T-helper 22 cell (primary cell): ENCODE measurements around the gene LHX3.

Source experiments
- DNase-seq: peaks from one replicate; pipeline ENCODE4 v3.0.0-alpha.2; 2020; ENCODE audit warnings: low read depth

LHX3 gene

DNA sequence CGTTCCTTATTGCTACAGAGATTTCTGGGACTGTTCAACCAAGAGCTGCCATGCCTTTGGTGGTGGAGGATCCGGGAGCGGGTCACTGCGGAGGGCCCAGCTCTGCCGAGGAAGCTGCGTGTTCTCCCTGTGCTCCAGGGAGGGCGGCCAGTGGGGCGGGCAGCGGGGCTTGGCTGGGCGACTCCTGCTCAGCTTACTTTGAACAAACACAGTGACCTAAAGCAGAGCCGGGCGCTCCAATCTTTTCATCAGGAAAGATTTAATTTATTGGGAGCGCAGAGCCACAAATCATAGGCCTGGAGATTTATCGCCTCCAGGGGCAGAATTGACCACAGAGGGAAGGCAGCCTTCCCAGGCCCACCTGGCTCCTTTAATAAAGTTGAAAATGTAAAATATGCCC is 27.7 kb downstream of the LHX3 start:
- DNase-seq, result no peak

DNA sequence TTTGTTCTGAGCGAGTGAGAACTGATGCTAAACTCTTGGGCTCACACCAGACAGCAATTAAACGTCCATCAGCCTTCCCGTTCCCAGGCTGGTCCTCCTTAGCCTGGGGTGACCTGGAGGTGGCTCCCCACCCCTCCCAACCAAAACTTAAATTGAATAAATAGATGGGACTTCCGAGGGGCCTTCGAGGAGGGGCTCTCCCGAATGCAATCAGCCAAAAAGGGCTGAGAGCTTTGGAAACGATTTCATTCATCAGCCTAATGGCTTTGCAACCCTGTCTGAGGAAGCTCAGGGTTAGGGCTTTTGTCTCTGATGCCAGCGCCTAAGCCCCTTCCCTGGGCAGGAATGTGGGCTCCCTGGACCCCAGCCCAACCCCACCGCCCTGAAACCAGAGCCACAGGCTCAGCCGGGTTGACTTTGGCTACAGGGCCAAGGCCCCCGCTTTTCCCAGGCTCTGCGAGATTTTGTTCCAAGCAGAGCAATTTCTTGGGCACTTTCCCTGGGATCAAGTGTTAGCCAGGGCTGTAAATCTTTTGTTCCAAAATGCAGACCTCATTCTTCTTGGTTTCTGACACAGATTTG is 29.2 kb downstream of the LHX3 start:
- no peak for DNase-seq

DNA sequence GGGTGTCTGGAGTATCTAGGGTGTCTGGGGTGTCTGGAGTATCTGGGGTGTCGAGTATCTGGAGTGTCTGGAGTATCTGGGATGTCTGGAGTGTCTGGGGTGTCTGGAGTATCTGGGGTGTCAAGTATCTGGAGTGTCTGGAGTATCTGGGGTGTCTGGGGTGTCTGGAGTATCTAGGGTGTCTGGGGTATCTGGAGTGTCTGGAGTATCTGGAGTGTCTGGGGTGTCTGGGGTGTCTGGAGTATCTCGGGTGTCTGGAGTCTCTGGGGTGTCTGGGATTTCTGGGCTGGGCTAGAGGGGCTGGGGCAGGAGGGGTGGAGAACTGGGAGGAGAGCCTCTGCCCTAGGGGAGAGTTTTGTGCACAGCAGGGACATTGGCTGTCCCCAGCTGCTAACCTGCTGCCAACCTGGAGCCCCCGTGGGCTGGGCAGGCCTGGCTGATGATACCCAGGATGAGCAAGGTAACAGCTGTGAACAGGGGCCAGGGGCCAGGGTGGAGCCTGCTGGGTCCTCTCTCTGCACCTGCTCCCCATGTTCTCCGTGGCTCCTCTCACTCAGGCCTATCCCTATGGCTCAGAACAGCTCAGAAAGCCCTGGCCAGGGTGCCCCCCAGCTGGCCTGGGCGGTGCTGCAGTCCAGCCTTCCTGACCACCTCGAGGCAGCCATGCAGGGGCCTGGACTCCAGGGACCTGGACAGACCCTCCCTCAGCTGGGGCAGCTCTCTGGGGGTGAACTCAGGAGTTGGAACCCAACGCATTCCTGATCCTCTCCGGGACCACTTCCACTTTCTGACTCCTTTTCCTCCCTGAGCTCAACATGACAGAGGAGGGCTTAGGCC is 29.9 kb downstream of the LHX3 start:
- DNase-seq, result no peak

DNA sequence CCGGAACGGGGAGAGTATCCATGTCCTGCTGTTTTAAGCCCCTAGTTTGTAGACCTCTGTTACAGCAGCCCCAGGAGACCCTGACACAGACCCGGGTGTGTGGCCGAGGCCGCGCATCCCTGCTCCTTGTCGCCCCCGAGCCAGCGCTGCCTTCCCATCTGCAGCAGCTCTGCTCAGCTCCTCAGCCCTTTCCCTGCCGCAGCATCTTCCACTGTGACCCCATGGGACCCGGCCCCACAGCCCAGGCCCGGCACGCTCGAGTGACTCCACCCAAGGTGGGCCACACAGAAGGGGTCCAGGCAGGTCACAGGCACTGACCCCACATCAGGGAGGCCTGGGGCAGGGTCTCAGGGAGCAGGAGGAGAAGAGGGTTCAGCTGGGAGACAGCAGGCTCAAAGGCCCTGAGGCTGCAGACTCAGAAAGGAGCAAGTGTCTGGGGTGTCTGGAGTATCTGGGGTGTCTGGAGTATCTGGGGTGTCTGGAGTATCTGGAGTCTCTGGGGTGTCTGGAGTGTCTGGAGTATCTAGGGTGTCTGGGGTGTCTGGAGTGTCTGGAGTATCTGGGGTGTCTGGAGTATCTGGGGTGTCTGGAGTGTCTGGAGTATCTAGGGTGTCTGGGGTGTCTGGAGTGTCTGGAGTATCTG is 31.2 kb downstream of the LHX3 start:
- no peak for DNase-seq

DNA sequence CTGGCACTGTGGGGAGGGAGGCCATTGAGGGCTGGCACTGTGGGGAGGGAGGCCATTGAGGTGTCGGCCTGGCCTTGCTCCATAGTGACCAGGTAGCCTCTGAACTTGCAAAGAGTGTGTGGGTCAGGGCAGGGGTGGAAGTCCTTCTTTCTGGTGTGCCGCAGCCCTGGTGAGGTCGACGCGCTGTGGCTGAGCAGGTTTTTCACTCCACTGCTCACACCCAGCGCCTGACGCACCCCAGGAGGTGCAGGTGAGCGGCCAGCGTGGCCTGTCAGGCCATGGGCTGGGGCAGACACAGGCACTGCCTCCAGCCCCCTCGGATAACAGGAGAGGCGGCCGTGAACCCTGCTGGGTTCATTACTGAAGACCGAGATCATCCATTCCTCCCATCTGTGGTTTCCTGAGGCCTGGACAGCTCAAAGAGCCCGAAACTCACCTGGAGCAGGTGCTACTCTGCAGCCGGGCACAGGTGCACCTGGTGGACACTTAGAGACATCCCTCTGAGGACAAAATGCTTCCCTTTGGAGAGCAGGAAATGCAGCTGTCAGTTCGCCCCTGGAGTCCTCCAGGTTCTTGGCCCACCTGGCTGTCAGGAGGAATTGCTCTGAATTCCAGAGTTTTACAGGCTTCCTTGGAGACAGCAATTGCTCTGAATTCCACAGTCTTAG is 32.4 kb downstream of the LHX3 start:
- DNase-seq, result no peak

DNA sequence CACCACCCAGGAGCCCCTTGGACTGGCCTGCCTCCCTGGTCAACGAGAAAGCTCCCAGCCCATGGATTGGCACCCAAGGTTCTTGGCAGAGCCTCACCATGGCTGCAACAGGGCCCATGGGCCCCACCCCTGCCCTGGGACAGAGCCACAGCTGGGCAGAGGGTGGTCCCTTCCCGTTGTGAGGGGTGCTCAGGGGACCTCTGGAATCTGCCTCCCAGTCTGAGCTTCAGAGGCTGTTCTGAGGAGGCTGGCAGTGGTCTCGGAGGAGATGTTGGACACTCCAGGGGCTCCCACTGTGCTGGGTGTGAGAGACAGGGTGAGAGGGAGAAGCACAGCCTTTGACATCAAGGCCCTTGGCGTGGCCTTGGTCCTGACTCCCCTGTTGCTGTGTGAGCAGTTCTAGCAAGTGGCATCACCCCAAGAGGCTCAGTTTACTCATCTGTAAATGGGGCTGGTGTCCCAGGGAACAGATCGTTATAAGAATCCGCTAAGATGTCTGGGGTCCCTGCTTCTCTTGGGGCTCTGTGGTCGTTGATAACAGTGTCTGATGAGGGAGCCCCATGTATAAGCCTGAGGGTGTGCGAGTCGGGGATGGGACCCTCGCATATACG is 33.0 kb downstream of the LHX3 start:
- no peak for DNase-seq

DNA sequence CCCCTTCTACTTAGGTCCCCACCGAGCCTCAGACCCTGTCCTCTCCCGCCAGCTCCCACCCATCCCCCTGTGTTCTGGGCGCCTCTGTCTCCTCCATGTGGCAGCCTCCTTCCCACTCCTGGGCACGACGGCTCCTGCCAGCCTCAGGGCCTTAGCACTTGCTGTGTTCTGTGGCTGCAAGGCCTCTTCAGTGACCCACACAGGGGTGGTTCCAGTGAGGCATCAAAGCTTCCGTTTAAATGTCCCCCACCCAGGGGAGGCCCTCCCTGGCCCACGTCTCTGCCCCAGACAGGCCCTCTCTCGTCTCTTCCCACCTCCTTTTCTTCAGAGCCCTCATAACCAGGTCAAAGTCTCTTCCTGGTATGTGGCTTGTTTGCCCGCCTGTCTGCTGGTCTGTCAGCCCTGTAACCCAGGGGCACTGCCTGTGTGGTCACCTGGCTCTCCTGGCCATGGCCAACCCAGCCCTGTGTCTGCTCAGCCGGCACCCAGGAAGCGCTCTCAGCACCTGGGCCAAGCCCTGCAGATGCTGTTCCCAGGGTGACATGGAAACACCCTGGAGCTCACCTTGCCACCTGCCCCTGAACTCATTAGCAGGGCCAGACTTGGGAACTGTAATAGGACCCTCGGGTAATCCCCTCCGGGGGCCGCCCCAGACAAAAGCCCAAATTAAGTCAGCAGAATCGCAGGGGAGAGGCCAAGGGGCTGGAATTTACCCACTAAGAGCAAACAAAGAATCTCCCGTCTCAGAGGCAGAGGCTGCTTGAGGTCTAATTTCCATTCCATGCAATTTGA is 33.7 kb downstream of the LHX3 start:
- no peak for DNase-seq

DNA sequence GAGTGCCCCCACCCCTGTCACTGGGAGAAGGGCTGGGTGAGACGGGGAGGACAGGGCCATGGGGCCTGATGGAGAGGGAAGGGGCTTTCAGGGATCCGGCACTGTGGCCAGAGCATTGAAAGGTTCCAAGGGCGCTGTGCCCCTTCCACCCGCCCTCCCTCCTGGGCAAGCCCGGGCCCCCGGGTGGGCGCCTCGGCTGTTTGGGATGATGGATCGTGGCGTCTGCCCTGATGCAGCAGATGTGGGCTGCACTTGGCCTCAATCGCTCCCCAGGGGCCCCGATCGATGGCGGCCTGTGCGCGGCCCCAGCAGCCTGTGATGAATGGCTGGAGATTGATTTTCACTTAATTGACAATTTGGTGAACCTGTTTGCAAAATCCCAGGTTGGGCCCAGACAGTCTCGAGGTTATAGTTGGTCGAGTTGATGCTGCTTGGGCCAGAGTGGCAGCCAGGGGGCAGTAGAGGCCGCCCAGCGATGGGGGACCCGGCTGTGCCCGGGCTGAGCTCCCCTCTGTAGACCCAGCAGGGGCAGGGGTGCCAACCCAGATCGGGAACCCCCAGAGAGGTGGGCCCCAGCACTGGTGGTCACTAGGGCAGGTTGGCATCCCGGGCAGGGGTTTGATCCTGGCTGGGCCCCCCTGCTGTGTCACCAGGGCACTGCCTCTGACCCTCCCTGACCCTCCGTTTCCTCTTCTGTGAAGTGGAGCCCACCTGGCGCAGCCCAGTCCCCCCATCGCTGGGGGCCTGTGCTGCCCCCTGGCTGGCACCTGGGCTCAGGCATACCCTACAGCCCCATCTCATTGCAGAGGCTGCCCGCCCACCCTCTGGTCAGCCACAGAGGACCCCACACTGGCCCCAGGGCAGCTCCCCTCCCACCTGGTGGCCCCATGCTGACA is 34.7 kb downstream of the LHX3 start:
- no peak for DNase-seq

DNA sequence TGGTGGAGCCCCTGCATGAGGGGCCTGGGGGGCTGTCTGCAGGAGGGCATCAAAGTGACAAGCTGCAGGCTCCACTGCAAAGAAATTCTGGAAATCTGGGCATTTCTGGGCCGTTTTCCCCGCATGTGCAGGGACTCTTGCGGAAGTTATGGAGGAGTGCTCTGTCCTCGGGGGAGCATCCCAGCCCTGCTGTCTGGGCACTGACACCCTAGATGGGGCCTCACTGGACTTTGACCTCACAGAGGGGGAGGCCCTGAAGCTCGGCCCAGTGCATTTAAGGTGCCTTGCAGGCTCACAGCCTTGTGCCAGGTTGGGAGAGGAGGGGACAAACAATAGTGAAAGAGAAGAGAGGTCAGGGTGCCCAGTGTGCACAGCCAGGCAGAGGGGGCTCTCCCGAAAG is 35.4 kb downstream of the LHX3 start:
- DNase-seq, result no peak

DNA sequence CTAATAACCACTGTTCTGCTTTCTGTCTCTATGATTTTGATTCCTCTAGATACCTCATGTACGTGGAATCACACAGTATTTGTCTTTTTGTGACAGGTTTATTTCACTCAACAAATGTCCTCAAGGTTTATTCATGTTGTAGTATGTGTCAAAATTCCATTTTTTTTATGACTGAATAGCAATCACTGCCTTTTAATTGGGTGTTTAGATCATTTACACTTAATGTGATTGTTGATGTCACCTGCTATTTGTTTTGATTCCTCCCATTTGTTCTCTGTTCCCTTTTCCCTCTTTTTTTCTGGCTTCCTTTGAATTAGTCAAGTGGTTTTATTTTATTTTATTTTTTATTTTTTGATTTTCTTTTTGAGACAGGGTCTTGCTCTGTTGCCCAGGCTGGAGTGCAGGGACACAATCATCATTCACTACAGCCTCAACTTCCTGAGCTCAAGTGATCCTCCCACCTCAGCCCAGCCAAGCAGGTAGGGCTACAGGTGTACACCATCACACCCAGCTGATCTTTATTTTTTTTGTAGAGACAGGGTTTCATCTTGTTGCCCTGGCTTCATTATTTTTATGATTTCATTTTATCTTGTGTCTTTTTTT is 41.6 kb downstream of the LHX3 start:
- DNase-seq, result no peak

DNA sequence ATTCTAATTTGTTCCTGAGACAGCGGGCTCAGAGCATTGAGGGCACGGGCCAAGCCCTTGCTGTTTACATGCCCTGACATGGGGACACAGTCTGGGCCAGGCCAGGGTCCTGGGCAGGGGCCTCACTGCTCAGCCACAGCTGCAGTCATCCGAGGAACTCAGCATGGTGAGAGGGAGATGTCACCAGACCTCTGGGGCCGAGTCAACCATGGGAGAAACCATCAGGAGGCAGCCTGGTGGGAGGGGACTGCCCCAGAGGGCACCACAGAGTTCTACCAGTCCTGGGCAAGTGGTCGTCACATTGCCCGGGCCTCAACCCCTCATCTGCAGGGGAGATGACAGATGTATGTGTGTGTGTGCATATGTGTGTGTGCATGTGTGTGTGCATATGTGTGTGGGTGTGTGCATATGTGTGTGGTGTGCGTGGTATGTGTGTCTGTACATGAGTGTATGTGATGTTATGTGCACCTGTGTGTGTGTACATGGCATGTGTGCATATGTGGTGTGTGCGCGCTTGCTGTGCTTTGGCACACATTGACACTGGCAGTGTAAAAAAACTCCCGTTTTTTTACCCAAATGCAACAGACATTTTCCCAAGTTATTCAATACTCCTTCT is 43.8 kb downstream of the LHX3 start:
- no peak for DNase-seq

DNA sequence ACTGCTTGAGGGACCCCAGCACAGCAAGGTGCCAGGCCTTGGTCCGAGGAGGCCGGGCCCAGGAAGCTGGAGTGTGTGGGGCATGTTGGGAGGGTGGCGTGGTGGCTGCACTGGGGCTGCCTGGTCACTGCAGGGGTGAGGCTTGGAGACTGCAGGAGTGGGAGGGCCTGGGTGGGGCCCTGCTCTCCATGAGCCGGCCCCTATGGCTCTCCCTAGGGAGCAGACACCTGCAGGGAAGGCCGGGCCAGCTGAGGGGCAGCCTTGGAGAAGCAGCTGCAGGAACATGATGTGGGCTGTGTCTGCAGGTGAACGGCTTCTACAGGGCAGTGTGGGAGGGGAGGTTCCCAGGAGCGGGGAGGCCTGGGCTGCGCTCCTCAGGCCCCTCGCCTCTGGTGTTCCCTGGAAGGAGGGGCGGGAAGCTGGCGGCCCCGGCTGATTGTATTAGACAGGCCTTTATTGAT is 44.5 kb downstream of the LHX3 start:
- DNase-seq, result no peak

DNA sequence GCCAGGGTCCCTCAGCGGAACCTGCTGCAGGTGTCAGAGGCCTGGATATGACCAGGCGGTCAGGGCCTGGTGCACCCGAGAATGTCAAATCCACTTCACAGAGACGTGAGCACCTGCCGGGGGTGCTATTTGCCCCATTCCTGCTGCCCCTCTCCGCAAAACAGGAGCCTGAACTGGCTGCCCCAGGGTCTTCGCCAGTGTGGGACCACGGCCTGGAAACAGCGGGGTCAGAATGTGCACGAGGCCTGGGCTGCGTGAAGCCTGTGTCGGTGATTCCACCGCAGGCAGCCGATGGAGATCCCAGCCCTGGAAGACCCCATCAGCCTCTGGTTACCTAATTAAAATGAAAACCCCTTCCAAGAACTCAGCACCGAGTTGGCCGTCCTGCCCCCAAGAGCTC is 45.1 kb downstream of the LHX3 start:
- DNase-seq, result no peak

DNA sequence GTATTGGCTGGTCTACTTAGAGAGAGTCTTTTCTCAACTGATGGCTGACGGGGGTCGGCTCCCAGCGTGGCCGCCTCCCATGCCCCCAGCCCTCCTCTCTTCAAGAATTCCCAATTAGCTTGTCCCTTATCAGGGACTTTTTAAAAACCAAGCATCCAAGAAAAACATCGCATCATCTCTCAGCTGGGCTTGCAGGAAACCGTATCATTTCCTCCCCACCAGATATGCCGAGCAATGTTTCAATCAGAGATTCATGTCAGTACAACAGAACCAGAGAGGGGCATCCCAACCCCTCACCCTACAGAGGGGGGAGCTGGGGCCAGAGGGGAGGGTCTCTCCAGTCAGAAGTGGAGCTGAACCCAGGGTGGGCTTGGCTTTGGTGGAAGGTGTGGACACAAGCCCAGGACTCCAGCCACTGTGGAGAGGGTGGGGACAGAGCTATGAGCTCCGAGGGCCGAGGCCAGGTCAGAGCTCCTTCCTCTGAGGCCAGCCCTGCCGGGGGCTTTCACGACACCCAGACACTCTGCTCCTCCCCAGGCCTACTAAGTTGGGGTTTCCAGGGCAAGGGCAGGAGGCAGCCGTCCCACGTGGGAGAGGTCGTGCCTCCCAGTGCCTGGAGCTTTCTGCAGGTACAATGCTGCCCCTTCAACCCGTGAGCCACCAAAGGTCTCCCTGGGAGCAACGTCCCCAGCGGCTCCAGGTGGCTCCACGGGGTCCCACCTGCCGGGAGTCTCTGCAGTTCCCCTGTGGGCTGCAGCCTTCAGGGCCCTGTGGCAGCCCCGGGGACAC is 47.3 kb downstream of the LHX3 start:
- no peak for DNase-seq

DNA sequence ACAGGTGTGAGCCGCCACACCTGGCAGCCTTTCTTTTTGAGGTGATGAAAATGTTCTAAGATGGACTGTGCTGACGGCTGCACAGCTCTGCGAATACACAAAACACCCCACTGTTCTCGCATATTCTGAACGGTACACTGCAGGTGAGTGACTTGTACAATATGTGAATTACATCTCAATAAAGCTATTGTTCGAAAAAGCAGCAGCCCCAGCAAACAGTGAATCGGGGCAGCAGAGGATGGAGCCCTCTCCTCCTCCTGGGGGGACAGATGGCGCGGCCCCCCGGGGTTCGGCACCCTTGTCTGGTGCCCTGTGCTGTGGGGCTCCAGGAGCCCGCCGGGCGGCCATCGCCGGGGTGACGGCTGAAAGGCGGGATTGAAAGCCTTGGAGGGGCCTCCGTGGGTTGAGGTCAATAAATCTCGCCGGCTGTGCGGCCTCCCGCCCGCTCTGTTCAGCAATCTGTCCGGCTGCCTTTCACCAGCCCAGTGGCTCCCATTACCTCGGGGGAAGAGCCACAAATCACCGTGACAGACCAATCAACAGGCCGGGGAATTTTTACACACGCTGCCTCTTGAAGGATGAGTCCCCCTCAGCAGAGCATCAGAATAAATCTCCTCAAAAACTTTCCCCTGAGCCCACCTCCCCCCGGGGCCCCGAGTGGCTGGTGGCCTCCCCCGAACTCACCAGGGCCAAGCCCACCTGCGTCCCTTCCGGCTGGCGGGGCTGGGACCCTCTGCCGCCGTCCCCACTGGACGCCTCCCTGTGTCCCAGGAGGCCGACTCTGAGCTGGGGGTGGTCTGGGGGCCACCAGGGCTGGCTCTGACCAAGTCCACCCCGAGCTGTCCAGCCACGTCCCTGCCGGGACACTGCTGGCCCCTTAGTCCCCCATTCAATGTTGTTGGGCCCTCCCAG is 48.5 kb downstream of the LHX3 start:
- DNase-seq, result no peak

DNA sequence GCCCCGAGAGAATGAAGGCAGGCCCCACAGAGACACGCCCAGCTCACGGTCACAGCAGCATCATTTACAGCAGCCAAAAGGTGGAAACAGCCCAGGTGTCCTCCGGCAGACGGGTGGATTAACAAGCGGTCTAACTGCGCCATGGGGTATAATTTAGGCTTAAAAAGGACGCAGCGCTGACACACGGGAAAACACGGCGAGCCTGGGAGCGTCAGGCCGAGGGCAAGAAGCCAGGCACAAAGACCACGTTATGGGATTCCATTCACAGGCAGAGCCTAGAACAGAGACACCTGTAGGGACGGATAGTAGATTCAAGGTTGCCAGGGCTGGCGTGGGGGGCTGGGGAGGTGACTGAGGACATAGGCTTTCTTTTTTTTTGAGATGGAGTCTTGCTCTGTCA is 49.4 kb downstream of the LHX3 start:
- no peak for DNase-seq

DNA sequence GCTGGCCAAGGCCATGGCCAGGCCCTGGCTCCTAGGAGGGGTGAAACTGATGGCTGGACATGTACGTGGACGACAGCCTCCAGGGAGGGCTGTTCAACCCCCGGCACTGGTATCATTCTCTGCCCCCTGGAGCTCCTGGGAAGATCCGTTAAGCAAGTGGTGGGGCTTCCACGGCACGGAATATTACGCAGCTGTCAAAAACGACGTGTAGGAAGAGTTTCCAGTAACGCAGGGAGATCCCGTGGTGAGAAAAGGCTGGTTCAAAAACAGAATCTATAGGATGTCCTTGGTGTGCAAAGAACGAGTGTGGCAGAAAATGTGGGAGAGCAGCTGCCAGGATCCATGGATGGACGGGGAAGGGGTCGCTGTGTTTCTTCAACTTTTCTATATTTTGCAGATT is 50.0 kb downstream of the LHX3 start:
- no peak for DNase-seq
